DMS114 treated with DMSO at 0.1 percent for 48 hours (cell line): ENCODE data around the gene SAV1.
"Not testable (repeated sequence)": the region's sequence is repeated elsewhere in the genome, so short reads cannot be mapped to it uniquely, and the experiment has no call there.

Experiments
- DNase-seq: peaks from one replicate; lab custom pipeline; 2025; ENCODE audit not compliant: unreplicated experiment; lab: John Stamatoyannopoulos, UW

Gene SAV1

DNA sequence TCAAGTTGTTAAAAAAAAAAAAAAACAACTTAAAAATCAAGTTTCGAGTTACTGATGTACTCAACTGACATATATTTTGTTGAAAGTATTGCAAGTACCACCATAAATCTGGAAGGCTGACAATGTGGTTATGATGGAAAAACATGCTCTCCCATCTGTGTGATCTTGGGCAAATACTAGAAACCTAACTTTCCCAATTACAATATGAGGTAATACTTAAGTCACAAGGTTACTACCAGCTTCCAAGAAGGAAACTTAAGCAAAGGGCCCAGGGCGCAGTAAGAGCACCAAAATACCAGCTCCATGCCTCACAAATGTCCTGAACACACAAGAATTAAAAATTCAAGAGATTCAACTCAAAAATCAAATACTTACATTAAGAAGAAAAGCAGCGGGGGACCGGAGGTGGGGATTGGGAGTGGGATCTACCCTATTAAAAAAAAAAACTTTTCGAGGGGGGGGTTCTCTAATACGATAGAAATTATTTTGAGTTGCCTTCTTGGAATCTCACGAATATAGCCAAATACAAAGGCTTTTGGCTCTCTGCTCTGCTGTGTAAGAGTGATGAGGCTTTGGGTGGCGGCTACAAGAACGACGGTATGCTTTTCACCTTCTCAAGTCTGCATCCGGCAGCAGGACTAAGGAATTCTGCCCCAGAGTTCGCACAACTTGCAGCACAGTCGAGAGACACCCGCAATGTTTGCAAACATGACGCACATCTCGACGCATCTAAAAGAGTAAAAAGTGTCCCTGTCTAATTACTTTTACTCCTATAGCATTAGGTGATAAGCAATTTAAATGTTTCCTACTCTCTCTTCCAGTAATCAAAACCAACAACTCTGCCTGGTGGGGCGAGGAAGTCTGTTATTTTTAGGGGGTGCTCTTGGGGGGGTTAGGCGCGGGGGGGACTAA is 1.1 kb downstream of the SAV1 start:
- peak; percentile 57 for DNase-seq

DNA sequence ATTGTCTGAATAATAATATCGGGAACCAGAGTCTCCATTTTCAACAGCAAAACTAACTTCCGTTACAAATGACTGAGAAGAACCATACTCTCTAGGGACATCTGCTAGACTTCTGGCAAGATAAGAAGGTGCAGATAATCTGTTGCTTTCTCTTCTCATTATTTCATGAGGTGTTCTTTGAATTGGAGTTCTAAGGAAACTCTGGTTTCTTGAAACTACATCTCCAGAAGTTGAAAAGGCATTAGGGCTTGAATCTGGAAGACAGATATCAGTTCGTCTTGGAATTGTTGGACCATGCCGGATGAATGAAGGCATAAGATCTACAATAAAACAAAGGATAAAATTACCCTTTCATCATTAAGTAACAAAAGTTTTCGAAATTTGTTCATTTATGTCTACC is 2.8 kb downstream of the SAV1 start:
- DNase-seq: not testable (repeated sequence)

DNA sequence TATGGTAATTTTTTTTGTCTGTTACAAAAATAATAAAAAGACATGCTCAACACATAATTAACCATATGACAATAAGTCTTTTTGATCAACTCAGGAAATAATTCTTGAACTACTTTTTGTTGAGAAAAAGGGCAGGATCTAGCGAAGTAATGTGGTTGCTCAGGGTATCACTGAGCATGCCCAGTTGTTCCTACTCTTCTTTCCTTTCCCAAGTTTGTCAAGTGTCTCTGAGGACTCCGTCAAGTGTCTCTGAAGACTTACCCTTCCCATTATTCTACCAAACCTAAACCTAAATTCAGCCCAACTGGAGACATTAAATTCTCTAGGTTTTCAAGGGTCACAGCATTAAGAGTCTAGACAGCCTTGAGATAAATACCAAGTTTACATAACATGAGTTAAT is 3.5 kb downstream of the SAV1 start:
- DNase-seq: peak; percentile 24

DNA sequence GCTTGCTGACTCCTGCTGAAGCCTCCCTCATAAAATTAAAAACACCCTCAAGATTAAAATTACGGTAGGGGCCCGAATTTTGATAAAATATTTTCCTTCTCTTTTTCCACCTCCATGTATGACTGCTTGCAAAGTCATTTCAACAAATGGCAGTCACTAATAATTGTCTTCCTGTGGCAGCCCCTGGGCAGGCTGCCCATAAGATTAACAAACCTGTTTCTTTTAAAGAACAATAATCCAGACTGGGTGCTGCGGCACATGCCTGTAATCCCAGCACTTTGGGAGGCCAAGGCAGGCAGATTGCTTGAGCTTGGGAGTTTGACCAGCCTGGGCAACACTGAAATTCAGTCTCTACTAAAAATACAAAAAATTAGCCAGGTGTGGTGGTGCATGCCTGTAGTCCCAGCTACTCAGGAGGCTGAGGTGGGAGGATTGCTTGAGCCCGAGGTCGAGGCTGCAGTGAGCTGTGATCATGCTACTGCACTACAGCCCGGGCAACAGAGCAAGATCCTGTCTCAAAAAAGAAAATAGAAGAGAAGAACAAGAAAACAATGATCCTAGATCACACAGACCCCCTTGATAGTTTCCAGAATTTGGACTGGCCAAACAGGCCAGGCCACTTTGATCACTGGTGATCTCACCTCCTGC is 8.7 kb downstream of the SAV1 start:
- no peak for DNase-seq

DNA sequence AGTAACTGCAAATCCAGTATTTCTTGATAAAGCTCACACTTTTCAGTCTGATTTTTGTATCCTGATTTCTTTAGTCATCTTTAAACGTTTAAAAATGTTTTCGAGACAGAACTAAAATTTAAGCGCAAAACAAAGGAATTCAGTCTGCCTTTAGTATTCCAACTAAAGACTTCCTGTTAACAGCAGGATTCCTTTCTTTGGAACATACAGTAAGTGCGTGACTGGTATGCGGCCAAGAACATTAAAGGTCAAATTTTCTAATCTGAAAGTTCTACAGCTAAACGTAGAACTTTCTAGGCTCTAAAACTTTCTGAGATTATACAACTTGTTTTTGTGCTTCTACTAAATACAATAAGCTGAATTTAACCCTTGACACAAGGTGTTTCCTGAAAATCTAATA is 9.9 kb downstream of the SAV1 start:
- no peak for DNase-seq

DNA sequence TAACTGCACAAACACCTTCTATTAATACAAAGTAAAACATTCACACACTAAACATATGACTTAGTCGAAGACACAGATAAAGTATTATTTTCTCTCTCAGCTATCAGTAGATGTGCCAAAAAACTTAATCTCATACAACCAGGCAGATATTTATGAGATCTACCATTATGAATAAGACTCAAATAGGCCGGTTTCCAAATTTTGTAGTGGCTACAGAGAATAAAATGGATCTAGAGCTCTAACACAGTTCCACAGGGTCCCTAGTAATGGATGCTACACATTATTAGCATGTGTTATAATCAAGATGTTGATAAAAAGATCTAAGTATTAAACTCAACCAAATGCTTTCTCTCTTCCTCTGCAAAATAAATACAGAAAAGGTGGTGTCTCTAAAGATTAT is 10.4 kb downstream of the SAV1 start:
- no peak for DNase-seq

DNA sequence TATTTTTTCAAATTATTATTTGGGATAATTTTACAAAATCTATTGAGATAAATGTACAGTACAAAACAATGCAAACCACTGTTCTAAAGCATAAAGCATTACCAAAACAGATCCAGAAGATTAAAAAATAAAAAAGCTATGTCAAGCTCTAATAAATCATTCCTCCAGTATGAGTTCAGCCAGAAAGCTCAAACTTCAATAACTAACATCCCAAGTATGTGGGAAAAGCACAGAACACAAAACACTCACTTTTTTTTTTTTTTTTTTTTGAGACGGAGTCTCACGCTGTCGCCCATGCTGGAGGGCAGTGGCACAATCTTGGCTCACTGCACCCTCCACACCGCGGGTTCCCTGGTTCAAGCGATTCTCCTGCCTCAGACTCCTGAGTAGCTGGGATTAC is 11.3 kb downstream of the SAV1 start:
- DNase-seq: no peak

DNA sequence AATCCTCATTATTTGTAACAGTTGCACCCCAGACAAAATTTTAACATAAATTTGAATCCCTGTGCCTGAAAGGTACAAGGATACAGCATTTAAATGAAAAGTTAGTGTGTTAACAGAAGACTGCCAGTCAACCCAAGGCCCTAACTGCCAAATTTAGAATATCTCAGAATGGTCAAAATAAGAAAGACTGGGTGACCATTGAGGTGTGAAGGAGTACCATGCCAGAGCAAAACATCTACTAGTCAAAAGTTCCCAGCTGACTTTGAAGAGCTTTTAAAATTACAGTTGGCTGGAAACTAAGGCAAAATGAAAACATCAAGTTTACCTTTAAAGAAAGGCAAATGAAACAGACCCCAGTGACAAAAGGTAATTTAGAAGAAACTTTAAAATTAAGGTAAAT is 18.4 kb downstream of the SAV1 start:
- DNase-seq: no peak

DNA sequence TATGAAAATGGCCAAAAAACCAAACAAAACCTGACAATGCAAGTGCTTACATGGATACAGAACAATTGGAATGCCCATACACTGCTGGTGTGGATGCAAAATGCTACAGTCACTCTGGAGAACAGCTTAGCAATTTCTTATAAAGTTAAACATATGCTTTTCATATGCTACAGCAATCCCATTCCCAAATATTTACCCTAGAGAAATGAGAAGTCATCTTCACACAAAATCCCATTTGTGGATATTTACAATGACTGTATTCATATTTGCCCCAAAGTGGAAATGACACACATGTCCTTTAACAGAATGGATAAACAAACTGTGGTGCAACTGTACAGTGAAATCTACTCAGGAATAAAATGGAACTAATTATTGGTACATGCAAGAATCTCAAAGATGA is 20.4 kb downstream of the SAV1 start:
- DNase-seq: no peak

DNA sequence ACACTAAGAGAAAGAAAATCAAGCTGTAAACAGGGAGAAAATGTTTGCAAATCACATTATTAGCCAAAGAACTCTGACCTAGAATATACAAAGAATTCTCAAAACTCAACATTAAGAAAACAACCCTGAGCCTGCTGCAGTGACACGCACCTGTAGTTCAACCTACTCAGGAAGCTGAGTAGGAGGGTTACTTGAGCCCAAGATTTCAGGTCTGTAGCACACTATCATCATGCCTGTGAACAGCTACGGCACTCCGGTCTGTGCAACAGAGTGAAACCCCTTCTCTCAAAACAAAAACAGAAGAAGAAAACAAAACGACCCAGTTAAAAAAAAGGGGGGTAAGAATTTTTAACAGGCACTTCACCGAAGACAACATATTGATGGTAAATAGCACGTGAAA is 20.8 kb downstream of the SAV1 start:
- DNase-seq: no peak

DNA sequence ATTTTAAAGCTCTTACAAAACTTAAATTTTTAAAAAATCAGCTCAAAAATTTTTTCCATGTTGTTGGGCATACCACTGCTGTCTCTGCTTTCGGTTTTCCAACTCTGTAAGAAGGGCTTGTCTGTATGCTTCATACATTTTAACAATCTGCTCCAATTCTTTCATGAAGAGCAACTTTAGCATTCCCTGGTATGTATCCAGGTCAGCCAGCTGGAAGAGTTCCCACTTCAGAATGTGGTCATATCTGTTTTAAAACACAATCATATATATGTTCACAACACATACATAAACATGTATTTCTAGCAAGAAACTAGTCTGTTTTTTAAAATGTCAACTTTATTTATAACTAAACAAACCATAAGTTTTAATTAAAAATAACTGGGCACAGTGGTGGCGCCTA is 33.0 kb downstream of the SAV1 start:
- no peak for DNase-seq

DNA sequence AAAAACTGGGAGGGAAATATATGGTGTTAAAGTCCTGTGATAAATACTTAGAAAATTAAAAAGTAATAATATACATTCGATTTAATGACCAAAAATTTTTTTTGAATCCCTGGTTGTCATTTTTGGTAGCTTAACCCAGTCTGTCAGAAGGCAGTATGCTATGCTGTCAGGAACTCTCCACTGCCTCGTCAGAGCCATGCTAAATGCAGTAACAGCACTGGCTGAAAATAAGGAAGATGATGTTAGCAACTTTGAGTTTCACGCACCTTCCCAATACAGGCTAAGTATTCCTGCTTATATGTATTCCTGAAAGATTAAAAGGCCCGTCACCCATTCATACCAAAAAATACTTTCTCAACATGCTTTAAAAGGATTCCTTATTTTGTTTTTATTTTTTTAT is 34.2 kb downstream of the SAV1 start:
- DNase-seq: no peak

DNA sequence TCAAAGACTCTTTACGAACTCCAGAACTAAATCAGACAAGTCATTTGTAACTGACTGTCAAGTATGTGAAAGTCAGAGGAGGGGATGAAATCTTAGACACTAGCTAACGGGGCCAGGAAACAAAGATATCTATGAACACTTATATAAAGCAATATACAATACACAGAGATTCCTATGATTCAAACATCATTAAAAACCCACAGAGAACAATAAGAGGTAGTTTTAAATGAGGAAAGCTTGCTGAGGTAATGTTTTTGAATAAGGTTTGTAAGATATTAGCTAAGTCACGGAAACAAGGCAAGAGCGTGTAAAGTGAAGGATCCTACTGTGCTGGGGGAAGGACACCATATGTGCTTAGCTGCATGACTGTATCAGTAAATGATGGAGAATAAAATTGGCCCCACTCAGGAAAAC is 36.7 kb downstream of the SAV1 start:
- DNase-seq: no peak

DNA sequence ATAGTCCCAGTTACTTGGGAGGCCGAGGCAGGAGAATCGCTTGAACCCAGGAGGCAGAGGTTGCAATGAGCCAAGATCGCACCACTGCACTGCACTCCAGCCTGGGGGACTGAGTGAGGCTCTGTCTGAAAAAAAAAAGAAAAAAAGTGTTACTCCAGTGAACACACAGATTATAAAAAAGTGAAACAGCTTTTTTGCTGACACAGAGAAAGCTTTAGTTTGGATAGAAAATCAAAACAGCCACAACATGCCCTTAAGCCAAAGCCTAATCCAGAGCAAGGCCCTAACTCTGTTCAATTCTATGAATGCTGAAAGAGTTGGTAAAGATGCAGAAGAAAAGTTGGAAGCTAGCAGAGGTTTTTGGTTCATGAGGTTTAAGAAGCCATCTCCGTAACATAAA is 43.2 kb downstream of the SAV1 start:
- DNase-seq: not testable (repeated sequence)

DNA sequence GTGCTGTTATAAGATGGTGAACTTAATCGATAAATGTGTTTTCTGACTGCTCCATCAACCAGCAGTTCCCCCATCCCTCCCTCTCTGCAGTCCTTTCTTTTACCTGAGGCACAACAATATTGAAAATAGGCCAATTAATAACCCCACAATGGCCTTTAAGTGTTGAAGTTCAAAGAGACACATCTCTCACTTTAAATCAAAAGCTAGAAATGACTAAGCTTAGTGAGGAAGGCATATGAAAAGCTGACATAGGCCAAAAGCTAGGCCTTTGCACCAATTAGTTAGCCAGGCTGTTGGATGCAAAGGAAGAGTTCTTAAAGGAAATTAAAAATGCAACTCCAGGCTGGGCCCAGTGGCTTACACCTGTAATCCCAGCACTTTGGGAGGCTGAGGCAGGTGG is 43.7 kb downstream of the SAV1 start:
- no peak for DNase-seq

DNA sequence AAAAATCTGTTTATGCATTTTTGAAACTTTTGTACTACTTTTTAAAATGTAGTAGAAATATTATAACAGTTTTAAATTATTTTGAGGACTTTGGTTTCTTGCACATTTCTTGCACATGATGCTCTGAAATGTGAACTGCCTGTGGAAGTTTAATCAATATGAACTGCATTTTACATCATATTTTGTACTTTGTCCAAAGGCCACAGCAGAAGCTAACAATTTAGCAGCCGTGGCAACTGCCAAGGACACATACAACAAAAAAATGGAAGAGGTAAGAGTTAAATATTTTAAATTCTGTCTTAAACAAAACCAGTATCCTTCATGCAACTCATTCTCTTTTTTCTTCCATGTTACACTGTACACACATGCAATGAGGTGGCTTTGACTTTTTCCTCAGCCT is 45.1 kb downstream of the SAV1 start:
- DNase-seq: no peak

DNA sequence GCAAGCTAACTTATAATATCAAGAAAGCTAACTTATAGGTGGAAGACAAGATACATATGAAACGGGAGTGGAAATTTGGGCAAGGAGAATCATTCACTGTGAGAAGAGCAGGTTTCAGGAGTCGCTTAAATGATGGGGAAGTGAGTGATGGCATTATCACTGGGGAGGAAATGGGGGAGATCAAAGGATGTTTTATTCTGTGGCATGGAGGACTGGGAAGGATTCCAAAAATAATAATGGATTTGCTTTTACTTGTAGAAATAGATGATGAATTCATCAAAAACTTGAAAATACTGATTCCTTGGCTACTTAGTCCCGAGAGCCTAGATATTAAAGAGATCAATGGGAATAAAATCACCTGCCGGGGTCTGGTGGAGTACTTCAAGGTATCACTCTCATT is 47.8 kb downstream of the SAV1 start:
- DNase-seq: no peak

DNA sequence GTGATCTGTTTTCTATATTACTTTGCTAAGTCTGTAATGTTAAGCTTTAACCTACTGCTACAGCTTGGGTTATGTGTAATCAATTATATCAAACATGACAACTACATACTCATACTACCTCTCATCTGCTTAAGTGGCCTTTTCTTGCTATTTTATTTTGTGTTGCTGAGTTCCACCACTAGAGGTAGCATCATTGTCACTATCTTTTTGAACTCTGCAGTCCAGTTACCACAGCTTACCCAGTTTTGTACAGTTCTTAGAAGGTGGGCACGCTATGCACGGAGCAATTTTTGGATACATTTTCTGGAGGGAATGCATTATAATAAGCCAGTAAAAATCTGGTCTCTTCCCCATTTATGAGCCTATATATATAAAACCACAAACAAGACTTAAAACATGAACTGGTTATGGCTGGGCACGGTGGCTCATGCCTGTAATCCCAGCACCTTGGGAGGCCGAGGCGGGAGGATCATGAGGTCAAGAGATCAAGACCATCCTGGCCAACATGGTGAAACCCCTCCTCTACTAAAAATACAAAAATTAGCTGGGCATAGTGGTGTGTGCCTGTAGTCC is 48.5 kb downstream of the SAV1 start:
- peak; percentile 62 for DNase-seq

DNA sequence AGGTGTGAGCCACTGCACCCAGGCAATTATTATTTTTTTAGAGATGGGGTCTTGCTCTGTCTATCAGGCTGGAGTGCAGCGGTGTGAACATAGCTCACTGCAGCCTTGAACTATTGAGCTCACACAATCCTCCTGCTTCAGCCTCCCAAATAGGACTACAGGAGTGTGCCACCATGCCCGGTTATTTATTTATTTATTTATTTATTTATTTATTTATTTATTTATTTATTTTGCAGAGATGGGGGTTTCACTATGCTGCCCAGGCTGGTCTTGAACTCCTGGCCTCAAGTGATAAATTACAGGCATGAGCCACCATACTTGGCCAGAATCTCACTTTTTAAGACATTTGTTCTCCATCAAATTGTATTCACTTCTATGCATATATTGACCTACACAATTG is 51.8 kb downstream of the SAV1 start:
- no peak for DNase-seq

DNA sequence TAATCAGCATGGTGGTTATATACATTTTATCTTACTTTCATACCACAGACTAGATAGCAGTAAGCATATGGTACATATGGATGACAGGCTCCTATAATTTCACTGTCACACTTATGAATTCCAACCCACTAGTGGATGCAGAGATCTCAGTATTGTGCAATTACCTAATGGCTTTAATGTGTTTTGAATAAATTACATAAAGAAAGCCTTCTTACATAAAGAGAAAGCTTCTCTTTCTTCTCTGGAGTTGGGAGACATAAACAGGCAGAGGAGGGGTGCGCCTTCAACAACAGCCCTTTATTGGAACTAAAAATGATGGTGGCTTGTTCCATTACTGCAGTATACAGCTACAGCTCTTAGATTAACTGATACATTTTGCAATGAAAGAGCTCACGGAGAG is 52.6 kb downstream of the SAV1 start:
- DNase-seq: no peak

DNA sequence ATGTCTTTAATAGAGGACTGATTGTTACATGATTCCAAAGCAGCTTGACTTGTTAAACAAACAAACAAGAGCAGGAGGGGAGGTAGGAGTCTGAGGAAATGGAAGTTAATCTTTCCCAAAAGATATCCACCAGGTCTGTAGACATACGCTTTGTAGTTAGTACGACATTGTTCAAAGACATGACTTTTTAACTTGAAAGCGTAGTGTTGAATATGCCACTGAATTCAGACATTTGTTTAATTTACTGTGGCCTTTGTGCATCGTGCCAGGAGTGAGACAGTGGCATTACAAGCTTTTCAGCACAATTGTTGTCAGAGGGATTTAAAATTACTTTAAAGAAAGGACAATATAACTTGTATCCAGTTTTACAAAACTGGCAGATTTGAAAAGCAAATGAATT is 53.0 kb downstream of the SAV1 start:
- DNase-seq: no peak

DNA sequence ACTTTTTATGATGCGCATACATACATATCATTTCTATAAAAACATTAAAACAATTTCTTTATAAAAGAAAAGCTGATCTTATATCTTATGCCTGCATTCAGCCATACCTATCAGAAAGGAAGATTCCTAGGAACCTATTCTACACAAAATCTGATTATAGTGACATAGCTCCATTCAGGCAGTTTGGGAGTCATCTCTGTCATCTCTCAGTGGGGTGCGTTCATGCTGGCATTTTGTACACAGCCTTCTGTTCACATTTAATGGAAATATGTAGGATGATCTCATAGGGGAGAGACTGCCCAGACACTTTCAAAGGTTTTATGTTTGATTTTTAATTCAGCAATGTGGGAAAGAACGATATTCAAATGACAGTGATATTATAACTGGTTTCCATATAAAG is 55.3 kb downstream of the SAV1 start:
- no peak for DNase-seq
